ENCODE measurements around the gene CHRNA3.

CHRNA3 gene

DNA sequence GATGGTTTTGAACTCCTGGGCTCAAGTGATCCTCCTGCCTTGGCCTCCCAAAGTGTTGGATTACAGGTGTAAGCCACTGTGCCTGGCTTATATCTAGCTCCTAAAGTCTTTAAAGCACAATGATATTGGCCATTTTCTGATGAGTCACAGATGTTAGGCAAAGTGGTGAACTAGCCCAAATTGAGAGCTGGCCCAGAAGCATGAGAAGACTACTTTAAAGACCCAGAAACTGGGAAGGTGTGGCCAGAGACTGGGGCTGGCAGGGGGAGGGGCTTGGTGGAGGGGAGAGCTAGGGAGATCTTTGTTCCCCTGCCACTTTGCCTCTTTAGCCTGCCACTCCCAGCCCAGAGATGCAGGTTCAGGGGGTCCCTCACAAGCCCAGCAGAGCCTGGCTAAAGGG, 21.6 kb downstream of the CHRNA3 start:
- Histone ChIP-seq H3K9me3 (ENCODE audit: control insufficient read depth, insufficient read depth, low read length) (peaks cover 1% of the 10 kb centered on the region; the same call in 1 of the 2 replicates), H3K4me3 (ENCODE audit: low read length) (no peak overlapping the region), H3K27ac (ENCODE audit: low read length) (no peak overlapping the region), H3K27me3 (ENCODE audit: control insufficient read depth, insufficient read depth, low read length) (no peaks in the 10 kb centered on the region), H3K36me3 (ENCODE audit: control insufficient read depth, insufficient read depth, low read length) (peaks cover 7% of the 10 kb centered on the region; the same call in 1 of the 2 replicates), H3K4me1 (ENCODE audit: control insufficient read depth, insufficient read depth, low read length) (no peaks in the 10 kb centered on the region)
- DNase-seq (ENCODE audit: low read depth, low spot score) = no peak

DNA sequence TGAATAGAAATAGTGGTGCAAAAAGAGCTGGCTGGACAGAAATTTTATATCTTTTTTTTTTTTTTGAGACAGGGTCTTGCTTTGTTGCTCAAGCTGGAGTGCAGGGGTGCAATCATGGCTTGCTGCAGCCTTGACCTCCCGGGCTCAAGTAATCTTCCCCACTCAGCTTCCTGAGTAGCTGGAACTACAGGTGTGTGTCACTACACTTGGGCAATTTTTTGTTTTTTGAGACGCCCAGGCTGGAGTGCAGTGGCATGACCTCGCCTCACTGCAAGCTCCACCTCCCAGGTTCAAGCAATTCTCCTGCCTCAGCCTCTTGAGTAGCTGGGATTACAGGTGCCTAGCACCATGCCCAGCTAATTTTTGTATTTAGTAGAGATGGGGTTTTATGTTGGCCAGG, 22.4 kb downstream of the CHRNA3 start:
- H3K9me3 ChIP-seq (ENCODE audit: control insufficient read depth, insufficient read depth, low read length) = peaks cover 1% of the 10 kb centered on the region; the same call in 1 of the 2 replicates
- no peaks in the 10 kb centered on the region for H3K27me3 ChIP-seq (ENCODE audit: control insufficient read depth, insufficient read depth, low read length)
- H3K36me3 ChIP-seq (ENCODE audit: control insufficient read depth, insufficient read depth, low read length) = peaks cover 7% of the 10 kb centered on the region; the same call in 1 of the 2 replicates
- no peak overlapping the region for H3K4me3 ChIP-seq (ENCODE audit: low read length)
- no CpG with 5 or more reads among the region's 3 CpGs for WGBS (ENCODE audit: insufficient coverage, insufficient read length)
- H3K4me1 ChIP-seq (ENCODE audit: control insufficient read depth, insufficient read depth, low read length) = no peaks in the 10 kb centered on the region
- DNase-seq (ENCODE audit: low read depth, low spot score) = no peak
- no peak overlapping the region for H3K27ac ChIP-seq (ENCODE audit: low read length)

GRCh38 chr15:78597583-78597982, 23.2 kb downstream of the CHRNA3 start:
- Histone ChIP-seq H3K36me3 (ENCODE audit: control insufficient read depth, insufficient read depth, low read length) (peaks cover 7% of the 10 kb centered on the region; the same call in 1 of the 2 replicates), H3K4me1 (ENCODE audit: control insufficient read depth, insufficient read depth, low read length) (no peaks in the 10 kb centered on the region), H3K27ac (ENCODE audit: low read length) (no peak overlapping the region), H3K4me3 (ENCODE audit: low read length) (no peak overlapping the region), H3K27me3 (ENCODE audit: control insufficient read depth, insufficient read depth, low read length) (no peaks in the 10 kb centered on the region), H3K9me3 (ENCODE audit: control insufficient read depth, insufficient read depth, low read length) (no peaks in the 10 kb centered on the region)
- DNase-seq (ENCODE audit: low read depth, low spot score) = no peak
- WGBS (ENCODE audit: insufficient coverage, insufficient read length) = no CpG with 5 or more reads among the region's 1 CpG

DNA sequence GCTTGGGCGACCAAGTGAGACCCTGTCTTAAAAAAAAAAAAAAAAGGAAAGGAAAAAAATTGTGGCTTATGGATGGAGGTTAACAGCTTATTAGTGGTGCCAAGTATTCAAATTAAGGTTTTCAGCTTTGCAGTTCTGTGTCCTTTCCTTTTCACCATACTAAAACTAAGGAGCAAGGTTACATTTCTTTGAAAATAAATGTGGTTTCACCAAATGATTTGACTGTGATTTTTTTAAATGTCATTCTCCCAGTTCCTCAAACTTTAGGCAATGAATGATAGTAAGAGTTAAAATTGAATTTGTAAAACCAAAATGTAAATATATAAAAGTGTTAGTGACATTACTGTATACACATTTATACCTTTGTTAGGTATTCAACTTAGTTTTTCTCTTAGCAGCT, 45.9 kb downstream of the CHRNA3 start:
- Histone ChIP-seq H3K27ac (ENCODE audit: low read length) (no peak overlapping the region), H3K9me3 (ENCODE audit: control insufficient read depth, insufficient read depth, low read length) (no peaks in the 10 kb centered on the region), H3K36me3 (ENCODE audit: control insufficient read depth, insufficient read depth, low read length) (no peaks in the 10 kb centered on the region), H3K4me1 (ENCODE audit: control insufficient read depth, insufficient read depth, low read length) (no peaks in the 10 kb centered on the region), H3K4me3 (ENCODE audit: low read length) (no peak overlapping the region), H3K27me3 (ENCODE audit: control insufficient read depth, insufficient read depth, low read length) (no peaks in the 10 kb centered on the region)
- DNase-seq (ENCODE audit: low read depth, low spot score) = no peak
- WGBS (ENCODE audit: insufficient coverage, insufficient read length) = no CpG with 5 or more reads among the region's 1 CpG

GRCh38 chr15:78573416-78573815, 47.4 kb downstream of the CHRNA3 start:
- H3K4me1 ChIP-seq (ENCODE audit: control insufficient read depth, insufficient read depth, low read length) = no peaks in the 10 kb centered on the region
- no peak for DNase-seq (ENCODE audit: low read depth, low spot score)
- H3K36me3 ChIP-seq (ENCODE audit: control insufficient read depth, insufficient read depth, low read length) = no peaks in the 10 kb centered on the region
- H3K27ac ChIP-seq (ENCODE audit: low read length) = no peak overlapping the region
- no peaks in the 10 kb centered on the region for H3K9me3 ChIP-seq (ENCODE audit: control insufficient read depth, insufficient read depth, low read length)
- H3K4me3 ChIP-seq (ENCODE audit: low read length) = no peak overlapping the region
- no peaks in the 10 kb centered on the region for H3K27me3 ChIP-seq (ENCODE audit: control insufficient read depth, insufficient read depth, low read length)
- WGBS (ENCODE audit: insufficient coverage, insufficient read length) = no CpG with 5 or more reads among the region's 4 CpGs

DNA sequence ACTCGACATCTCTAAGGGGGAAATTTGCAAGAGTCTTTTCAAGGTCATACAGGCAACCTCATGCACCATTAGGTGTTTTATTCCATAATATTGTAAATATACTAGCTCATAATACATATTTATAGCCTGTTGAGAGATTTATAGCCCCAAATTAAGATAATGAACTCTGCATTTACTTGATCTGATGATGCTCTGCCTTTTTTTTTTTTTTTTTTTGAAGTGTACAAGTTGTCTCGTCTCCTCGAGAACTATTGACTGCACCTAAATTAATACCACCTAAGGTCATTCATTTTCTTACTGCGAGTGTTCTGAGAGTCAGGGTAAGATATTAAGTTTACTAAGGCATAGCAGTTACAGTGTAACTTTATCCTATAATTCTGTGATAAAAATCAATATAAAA, 49.4 kb downstream of the CHRNA3 start:
- no peak overlapping the region for H3K4me3 ChIP-seq (ENCODE audit: low read length)
- no peak overlapping the region for H3K27ac ChIP-seq (ENCODE audit: low read length)
- DNase-seq (ENCODE audit: low read depth, low spot score) = no peak
- H3K4me1 ChIP-seq (ENCODE audit: control insufficient read depth, insufficient read depth, low read length) = no peaks in the 10 kb centered on the region
- H3K9me3 ChIP-seq (ENCODE audit: control insufficient read depth, insufficient read depth, low read length) = no peaks in the 10 kb centered on the region
- H3K36me3 ChIP-seq (ENCODE audit: control insufficient read depth, insufficient read depth, low read length) = no peaks in the 10 kb centered on the region
- no peaks in the 10 kb centered on the region for H3K27me3 ChIP-seq (ENCODE audit: control insufficient read depth, insufficient read depth, low read length)
- no CpG with 5 or more reads among the region's 4 CpGs for WGBS (ENCODE audit: insufficient coverage, insufficient read length)

DNA sequence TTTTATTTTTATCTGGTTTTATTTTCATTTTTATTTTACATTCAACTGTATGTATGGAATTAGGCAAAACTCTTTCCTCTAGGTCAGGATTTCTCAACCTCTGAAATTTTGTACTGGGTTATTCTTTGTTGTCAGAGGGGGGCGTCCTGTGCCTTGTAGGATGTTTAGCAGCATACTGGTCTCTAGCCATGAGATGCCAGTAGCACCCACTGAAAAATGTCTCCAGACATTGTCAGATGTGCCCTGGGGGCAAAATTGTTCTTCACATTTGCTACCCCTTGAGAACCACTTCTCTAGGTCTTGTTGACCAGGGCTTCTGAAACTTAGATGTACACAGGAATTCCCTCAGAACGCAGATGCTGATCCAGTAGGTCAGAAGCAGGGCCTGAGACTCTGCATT, 50.1 kb downstream of the CHRNA3 start:
- no peaks in the 10 kb centered on the region for H3K36me3 ChIP-seq (ENCODE audit: control insufficient read depth, insufficient read depth, low read length)
- H3K9me3 ChIP-seq (ENCODE audit: control insufficient read depth, insufficient read depth, low read length) = no peaks in the 10 kb centered on the region
- no peaks in the 10 kb centered on the region for H3K4me1 ChIP-seq (ENCODE audit: control insufficient read depth, insufficient read depth, low read length)
- no CpG with 5 or more reads among the region's 2 CpGs for WGBS (ENCODE audit: insufficient coverage, insufficient read length)
- H3K27me3 ChIP-seq (ENCODE audit: control insufficient read depth, insufficient read depth, low read length) = no peaks in the 10 kb centered on the region
- no peak for DNase-seq (ENCODE audit: low read depth, low spot score)
- no peak overlapping the region for H3K27ac ChIP-seq (ENCODE audit: low read length)
- no peak overlapping the region for H3K4me3 ChIP-seq (ENCODE audit: low read length)

DNA sequence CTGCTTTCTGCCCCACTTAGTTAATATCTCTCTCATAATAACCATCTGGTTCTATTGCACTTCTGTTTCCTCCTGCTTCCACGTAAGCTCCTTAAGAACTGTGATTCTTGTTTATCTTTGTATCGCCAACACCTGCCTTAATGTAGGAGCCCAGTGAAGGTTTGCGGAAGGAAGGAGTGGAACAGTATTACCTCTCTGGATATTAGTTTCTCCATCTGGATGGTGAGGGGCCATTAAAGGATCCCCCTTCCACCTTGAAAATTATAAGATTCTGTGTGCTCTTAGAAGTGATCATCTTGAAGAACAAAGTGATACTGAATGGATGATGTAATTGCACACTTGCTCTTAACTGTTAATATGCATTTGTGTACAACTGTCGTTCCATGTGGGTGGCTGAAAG, 53.3 kb downstream of the CHRNA3 start:
- Histone ChIP-seq H3K27me3 (ENCODE audit: control insufficient read depth, insufficient read depth, low read length) (no peaks in the 10 kb centered on the region), H3K9me3 (ENCODE audit: control insufficient read depth, insufficient read depth, low read length) (no peaks in the 10 kb centered on the region), H3K4me3 (ENCODE audit: low read length) (no peak overlapping the region), H3K36me3 (ENCODE audit: control insufficient read depth, insufficient read depth, low read length) (no peaks in the 10 kb centered on the region), H3K27ac (ENCODE audit: low read length) (no peak overlapping the region), H3K4me1 (ENCODE audit: control insufficient read depth, insufficient read depth, low read length) (no peaks in the 10 kb centered on the region)
- no CpG with 5 or more reads among the region's 4 CpGs for WGBS (ENCODE audit: insufficient coverage, insufficient read length)
- DNase-seq (ENCODE audit: low read depth, low spot score) = no peak

DNA sequence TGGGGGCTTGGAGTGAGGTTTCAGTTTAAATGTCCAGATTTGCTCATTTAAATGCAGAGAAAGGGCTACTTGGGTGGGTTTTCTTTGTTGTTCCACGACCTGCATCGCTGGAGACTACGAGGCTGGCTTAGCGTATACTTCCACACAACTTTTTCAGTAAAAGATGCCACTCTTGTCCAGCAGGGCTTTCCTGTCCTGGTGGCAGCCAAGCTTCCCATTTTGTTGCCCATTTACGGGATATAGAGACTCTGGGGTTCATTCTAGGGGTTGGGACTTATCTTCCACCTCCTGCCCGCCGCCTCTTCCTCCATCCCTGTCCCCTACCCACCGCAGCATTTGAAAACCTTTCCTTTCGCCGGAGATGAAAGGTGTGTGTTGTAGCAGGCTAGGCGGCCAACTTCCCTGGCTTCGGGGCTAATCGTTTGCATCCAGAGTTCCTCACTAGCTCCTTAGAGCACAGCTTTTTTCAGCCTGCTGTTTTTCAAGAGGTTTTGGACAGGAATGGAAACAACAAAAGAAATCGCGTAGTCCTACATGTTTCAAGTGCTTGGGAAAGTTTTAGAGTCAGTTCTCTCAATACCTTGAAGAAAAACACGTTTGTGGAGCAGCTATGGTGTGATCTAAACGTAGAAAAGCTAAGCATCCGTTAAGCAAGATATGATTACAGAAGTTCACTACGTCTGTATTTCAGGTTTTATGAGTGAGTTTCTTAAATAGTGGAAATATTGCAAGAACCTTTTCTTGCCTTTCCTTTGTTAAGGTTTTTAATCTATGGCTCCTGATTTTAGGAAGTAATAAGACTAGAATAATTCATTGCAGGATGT, 54.6 kb downstream of the CHRNA3 start:
- no peaks in the 10 kb centered on the region for H3K36me3 ChIP-seq (ENCODE audit: control insufficient read depth, insufficient read depth, low read length)
- DNase-seq (ENCODE audit: low read depth, low spot score) = no peak
- H3K27ac ChIP-seq (ENCODE audit: low read length) = no peak overlapping the region
- H3K4me1 ChIP-seq (ENCODE audit: control insufficient read depth, insufficient read depth, low read length) = no peaks in the 10 kb centered on the region
- H3K27me3 ChIP-seq (ENCODE audit: control insufficient read depth, insufficient read depth, low read length) = no peaks in the 10 kb centered on the region
- H3K9me3 ChIP-seq (ENCODE audit: control insufficient read depth, insufficient read depth, low read length) = no peaks in the 10 kb centered on the region
- peak overlapping the region; percentile 84; the same call in 1 of the 2 replicates for H3K4me3 ChIP-seq (ENCODE audit: low read length)
- no CpG with 5 or more reads among the region's 19 CpGs for WGBS (ENCODE audit: insufficient coverage, insufficient read length)

GRCh38 chr15:78565097-78565950, 55.5 kb downstream of the CHRNA3 start, which contains the start of gene CHRNA5:
TSS of gene CHRNA5 (plus strand) at chr15:78565520. CDS start at chr15:78565720, 200 bp downstream.
- Histone ChIP-seq H3K4me1 (ENCODE audit: control insufficient read depth, insufficient read depth, low read length) (no peaks in the 10 kb centered on the region), H3K9me3 (ENCODE audit: control insufficient read depth, insufficient read depth, low read length) (no peaks in the 10 kb centered on the region), H3K4me3 (ENCODE audit: low read length) (peak within 1 kb of the TSS; percentile 84), H3K27ac (ENCODE audit: low read length) (no peak within 1 kb of the TSS), H3K36me3 (ENCODE audit: control insufficient read depth, insufficient read depth, low read length) (no peaks in the 10 kb centered on the region), H3K27me3 (ENCODE audit: control insufficient read depth, insufficient read depth, low read length) (no peaks in the 10 kb centered on the region)
- DNase-seq (ENCODE audit: low read depth, low spot score) = peak; percentile 85
- WGBS (ENCODE audit: insufficient coverage, insufficient read length) = no CpG with 5 or more reads among the region's 75 CpGs
